ENCODE data around the gene EOGT.

EOGT gene

DNA sequence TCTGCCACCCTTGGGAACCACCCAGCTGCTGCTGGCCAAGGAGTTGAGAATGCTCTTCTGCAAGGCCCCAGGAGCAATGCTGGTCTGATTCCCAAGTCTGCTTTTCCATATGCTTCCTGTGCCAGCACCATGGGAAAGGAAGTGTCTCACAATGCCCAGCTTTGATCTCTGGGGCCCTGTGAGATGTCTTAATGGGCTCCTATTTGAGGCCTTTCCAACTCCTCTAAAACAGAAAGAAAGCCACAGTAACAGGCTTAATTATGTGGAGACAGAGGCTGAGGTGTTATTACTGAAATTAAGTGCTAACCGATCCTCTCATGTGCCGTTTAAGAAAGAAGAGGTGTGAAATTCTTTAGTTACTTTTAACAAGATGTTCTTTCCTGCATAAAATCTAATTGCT is 4.5 kb downstream of the EOGT start:
- no peak for DNase-seq

- no peak for DNase-seq
Observed at GRCh38 chr3:69005791-69006482, 7.5 kb downstream of the EOGT start.

- no peak for DNase-seq
Observed at GRCh38 chr3:69005071-69005790, 8.3 kb downstream of the EOGT start.

DNA sequence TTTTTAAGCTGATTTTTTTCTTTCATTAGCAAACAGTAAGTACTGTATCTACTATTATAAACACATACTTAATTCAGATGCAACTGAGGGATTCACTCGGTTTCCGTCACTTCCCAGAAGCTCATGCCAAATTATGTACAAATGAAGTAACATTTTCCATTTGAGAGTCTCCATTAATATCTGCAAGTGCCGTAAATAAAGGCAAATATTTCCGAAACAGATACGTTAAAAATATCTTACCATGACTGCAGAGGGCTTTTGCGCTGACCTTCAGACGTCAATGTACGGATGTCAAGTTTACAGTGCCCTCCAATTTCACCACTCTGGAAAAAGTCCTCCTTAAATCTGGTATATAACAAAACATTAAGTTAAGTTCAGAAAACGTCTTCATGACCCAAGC is 9.3 kb downstream of the EOGT start:
- no peak for DNase-seq

DNA sequence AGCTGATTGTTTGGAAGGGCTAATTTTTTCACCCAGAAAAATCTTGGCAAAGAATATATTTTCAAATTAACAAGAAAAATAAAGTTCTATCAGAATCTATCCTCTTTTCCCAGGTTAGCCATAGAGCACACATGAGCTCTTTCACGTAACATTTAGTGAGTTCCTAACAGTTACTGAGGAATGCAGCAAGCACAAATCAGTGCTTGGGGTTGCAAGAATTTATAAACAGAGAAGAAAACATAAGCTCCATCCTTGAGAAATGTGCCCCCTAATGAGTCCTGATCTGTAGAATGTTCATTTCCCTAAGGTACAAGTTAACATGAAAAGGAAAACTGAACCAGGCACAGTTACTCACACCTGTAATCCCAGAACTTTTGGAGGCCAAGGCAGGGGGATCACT is 13.9 kb downstream of the EOGT start:
- no peak for DNase-seq

DNA sequence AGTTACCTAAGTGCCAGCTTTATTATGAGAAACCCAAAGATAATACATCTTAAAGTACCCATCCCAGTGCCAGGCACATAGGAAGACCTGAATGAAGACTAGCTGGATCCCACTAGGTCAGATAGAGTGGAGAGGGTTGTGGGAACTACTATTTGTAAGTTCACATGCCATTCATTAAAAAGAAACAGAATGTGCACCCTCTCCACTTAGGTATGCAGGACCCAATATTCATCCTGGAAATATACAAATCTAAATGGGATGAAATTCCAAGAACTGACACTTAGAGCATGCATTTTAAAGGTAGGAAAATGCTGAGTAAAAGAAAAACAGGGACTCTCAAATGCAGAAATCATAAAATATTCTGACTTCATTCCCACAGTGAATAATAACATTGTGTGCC is 14.3 kb downstream of the EOGT start:
- DNase-seq: no peak

GRCh38 chr3:68997887-68998286 is 15.6 kb downstream of the EOGT start:
- DNase-seq: no peak

- no peak for DNase-seq
Observed at GRCh38 chr3:68996356-68996995, 17.0 kb downstream of the EOGT start.

DNA sequence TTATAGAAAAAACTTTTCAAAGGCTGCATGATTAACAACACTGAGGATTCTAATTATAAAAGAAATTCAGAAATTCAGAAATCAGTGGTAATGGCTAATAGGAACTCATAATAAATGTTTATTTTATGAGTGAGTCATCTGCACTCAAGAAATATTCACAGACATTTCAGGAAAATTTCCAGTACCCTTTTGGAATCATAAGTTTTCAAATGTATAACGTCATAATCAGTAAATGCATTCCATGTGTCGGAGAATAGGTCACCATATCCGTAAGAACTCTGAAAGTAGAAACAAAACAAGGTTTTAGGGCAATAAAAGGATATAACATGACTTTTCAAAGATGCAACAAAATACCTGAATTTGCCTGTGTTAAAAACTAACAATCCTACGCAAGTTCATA is 24.7 kb downstream of the EOGT start:
- DNase-seq: no peak

GRCh38 chr3:68987322-68987721 is 26.2 kb downstream of the EOGT start:
- no peak for DNase-seq

GRCh38 chr3:68986496-68987208 is 26.8 kb downstream of the EOGT start:
- no peak for DNase-seq

- no peak for DNase-seq
Observed at GRCh38 chr3:68985146-68985790, 28.2 kb downstream of the EOGT start.

DNA sequence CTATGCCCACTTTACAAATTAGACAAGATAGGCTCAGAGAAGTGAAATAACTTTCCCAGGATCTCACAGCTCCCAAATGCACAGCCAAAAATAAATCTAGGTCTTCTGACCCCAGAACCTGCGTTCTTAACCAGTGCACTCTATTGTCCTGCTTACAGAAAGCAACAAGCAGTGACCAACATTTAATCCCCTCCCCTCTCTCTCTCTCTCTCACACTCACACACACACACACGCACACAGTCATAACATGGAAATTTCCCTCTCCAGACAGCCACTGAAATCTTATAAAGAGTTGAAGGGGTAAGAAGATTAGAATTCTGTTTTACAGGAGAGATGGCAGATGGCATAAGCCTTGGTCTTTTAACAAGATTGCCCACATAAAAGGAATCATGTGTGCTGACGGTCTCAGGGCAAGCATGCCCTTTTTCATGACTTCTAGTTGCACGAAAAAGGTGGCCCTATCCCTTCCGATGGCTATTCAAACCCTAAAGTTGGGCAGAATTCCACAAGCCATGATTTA is 29.4 kb downstream of the EOGT start:
- no peak for DNase-seq

DNA sequence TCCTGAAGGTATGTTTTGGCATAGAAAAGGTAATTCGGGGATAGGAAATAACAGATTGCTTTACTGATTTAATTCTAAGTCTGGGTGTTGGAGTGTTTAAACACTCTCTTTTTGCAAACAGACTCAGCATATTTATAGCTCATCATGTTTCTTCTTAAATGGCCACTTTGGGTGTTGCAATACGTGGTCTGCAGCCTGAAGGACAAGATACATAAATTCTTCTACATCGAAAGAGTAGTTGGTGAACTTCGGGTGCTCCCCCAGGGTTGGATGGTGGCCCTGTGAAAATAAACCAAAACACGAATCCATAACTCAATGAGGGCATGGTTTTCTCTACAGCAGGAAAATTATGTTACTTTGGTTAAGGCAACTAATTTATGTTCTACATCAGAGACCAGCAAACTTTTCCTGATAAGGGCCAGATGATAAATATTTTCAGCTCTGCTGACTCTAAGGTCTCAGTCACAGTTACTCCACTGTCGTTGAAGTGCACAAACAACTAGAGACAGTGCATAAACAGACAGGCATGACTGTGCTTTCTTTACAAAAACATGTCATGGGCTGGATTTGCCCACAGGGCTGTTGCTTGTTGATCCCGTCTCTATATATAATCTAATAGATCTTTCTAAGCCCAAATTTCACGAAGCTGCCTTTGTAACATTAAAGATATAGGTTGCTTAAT is 35.9 kb downstream of the EOGT start:
- DNase-seq: no peak

GRCh38 chr3:68974711-68975110 is 38.8 kb downstream of the EOGT start:
- no peak for DNase-seq

- DNase-seq: no peak
Observed at GRCh38 chr3:68973639-68974038, 39.8 kb downstream of the EOGT start.

DNA sequence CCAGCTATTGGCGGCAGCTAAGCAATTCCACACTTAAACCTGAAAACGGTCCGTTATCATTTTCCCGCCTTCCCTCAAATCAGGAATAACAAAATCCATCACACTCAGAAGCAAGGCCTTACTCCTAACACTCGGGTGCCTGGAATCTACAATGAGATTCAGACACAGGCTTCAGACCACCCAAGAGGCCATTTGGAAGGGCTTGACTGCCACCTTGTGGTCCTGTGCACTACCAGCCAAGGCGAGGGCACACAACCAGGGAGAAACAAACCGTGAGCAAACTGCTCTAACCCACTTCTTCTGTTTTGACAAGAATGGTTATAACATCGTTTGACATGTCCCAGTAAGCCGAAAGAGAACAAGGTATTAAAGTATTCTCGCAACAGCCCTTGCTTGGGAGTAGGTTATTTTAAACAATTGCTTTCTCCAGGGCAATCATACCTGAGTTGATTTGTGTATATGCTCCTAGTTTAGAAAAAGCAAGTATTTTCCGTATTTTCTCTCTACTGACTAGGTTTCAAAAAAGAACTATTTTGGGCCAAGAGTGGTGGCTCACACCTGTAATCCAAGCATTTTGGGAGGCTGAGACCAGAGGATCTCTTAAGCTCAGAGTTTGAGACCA is 41.0 kb downstream of the EOGT start:
- DNase-seq: peak; percentile 3 to 7

DNA sequence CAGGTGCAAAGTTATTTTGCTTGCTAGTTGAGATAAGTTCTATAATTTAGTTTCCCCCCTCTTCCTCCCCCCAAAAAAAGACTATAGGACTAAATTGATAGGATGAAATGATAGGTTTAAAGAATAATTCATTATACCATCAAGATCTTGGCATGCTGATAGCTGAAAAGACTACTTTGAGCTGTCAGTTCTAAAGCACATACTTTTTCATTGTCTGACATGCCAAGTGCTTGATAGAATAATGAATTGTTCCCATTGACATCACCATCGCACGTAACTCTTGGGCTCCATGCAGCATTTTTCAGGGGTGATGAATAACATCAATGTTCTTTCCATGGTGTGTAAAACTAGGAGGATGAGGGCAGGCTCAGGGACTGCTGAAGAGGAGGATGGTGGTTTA is 48.8 kb downstream of the EOGT start:
- DNase-seq: no peak

- no peak for DNase-seq
Observed at GRCh38 chr3:68963891-68964290, 49.6 kb downstream of the EOGT start.

GRCh38 chr3:68963376-68963775 is 50.1 kb downstream of the EOGT start:
- no peak for DNase-seq

DNA sequence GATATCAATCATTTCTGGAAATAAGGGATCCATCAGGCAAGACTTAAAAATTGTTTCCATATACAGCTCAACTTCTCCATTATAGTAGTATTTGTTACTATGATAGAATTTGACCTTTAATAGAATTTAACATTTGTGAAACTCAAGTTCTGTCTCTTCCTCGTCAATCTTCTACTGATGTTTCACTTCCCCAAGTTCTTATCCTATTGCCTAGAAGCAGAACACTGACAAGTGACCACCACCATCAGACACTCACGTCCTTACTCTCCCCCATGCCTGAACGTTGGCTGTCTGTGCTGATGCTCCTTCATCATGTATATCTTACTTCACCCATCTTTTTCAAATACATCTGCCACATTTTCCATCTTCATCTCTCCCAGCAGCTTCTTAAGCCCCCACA is 54.6 kb downstream of the EOGT start:
- no peak for DNase-seq

- DNase-seq: no peak
Observed at GRCh38 chr3:68957895-68958294, 55.6 kb downstream of the EOGT start.

Data from stimulated activated CD4-positive, alpha-beta T cell treated with anti-CD3 and anti-CD28 coated beads, Interleukin-4, amount 100 ng/mL, for 4 hours (primary cell).